ENCODE data around the gene ZNF622. TPM values are rescaled to one million over a fixed set of nuclear protein-coding genes. Genes with fewer than 3 reads are reported as not detected.
"Not testable (repeated sequence)": the region's sequence is repeated elsewhere in the genome, so short reads cannot be mapped to it uniquely, and the experiment has no call there.

The ZNF622 gene
- total RNA-seq, 2 donors from 2014 or later = 24.4 to 37.3 TPM

DNA sequence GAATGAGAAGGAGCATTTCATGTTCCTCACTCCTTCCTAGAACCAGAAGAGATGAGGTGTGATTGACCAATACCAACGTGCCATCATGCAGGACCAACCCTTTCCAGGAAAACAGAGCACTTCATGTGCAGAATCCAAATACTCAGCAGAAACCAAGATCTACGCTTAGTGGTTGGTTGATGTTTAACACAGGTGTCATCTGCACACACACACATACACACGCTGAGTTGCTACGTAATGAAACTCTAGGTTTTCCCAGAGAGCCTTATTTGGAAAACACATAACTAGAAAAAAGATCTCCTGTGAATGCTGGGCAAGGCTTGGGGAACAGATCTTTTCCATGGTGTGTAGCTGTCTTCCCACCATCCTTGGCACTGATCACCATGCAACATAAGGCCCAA lies 21.1 kb upstream of the ZNF622 start:
- DNase-seq (ENCODE audit: low spot score in 2 of 2) (no peak), ATAC-seq (peak in 1 of 2 donors; percentile 71)
- Mint-ChIP-seq H3K9me3 (no peaks in the 10 kb centered on the region), H3K36me3 (no peaks in the 10 kb centered on the region), H3K27ac (no peak overlapping the region)

DNA sequence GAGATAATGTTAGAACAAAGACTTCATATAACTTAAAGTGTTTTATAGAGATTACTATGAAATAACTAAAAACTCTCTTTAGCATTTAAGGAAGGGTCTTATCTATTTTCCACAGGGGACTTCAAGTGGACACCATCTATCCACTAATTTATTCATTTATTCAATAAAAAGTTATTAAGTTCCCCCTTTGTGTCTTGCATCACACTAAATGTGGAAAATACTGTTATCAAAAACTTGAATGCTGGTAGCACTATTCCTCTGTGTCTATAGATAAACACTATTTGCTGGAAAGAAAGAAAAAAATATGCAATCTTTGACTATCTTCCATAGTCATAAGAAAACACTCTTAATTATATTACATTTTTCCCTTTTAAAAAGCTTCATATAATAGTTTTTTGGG lies 20.1 kb upstream of the ZNF622 start:
- Mint-ChIP-seq H3K9me3 (no peaks in the 10 kb centered on the region), H3K36me3 (peaks cover 0 to 7% of the 10 kb centered on the region in 2 donors), H3K27ac (no peak overlapping the region)
- ATAC-seq = no peak
- DNase-seq (ENCODE audit: low spot score in 2 of 2) = no peak

DNA sequence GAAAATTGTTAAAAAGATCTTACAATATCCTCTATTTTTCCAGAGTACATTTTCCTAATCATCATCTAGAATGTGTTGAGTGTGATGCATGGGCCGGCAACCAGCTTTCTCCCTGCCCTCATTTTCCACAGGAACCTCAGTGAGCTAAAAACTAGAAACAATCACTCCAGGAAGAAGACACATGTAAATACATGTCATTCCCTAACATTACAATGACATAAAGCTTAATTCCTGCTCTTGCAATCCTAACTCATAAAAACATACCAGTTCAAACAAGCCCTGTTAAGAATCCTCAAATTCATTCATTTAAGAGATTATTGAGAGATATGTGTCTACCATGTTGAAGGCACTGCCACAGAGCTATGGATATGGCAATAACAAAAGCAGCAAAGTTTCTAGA lies 18.5 kb upstream of the ZNF622 start:
- H3K9me3 Mint-ChIP-seq = no peaks in the 10 kb centered on the region

GRCh38 chr5:16483361-16483760 lies 17.8 kb upstream of the ZNF622 start:
- DNase-seq (ENCODE audit: low spot score in 2 of 2) (no peak), ATAC-seq (no peak)
- Mint-ChIP-seq H3K36me3 (peaks cover 0 to 8% of the 10 kb centered on the region in 2 donors), H3K27ac (peak overlapping the region in 1 of 2 donors; percentile 19), H3K9me3 (no peaks in the 10 kb centered on the region)

More for the DNA sequence above, 18.5 kb upstream of the ZNF622 start:
- no peak for ATAC-seq
- H3K27ac Mint-ChIP-seq = no peak overlapping the region
- H3K36me3 Mint-ChIP-seq = peaks cover 0 to 8% of the 10 kb centered on the region in 2 donors
- no peak for DNase-seq (ENCODE audit: low spot score in 2 of 2)

GRCh38 chr5:16482891-16483290 lies 17.3 kb upstream of the ZNF622 start:
- DNase-seq (ENCODE audit: low spot score in 2 of 2) = no peak
- Mint-ChIP-seq H3K36me3 (peaks cover 0 to 8% of the 10 kb centered on the region in 2 donors), H3K9me3 (no peaks in the 10 kb centered on the region), H3K27ac (no peak overlapping the region)
- no peak for ATAC-seq

DNA sequence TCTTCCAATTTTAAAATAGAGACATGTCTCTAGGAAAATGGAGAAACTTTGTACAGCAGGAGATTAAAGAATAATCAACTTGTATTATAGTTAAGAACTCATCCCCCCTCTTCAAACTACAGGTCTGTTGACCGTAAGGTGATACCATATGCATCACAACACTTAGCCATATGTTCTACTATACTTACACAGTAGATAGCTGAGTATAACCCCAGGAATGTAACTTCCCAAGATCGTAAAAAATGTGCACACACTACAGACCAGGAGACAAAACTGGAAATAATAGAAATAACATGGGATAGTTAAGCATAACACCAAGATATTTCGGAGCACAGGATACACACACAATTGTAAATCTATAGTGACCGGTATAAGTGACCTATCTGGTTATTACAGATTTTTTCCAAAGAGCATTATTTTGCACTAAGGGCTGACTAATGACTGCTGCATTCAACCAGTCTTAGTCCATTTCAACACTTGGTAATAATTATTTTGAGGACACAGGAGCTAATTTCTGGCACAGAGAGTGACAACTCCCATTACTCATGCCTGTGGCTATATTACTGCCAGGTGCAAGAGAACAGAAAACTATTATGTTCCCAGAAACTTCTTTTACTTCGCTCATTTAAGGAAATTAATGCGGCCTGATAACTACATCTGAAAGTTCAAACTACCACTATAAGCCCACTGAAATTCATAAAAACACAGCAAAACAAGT lies 15.4 kb upstream of the ZNF622 start:
- no peak for ATAC-seq

DNA sequence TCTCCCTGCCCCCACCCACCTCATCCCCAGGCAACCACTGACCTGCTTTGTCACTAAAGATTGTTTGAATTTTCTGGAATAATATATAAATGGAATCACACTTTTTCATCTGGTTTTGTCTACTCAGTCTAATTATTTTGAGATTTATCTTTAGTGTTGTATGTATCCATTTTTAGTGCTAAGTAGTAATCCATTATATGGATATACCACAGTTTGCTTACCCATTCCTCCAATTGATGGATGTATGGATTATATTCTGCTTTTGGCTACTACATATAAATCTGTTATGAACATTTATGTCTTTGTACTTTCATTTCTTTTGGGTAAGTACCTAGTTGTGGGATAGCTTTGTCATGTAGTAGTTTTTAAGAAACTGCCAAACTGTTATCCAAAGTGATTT lies 14.5 kb upstream of the ZNF622 start:
- no peak overlapping the region for H3K27ac Mint-ChIP-seq
- no peak for DNase-seq (ENCODE audit: low spot score in 2 of 2)
- peaks cover 0 to 5% of the 10 kb centered on the region in 2 donors for H3K9me3 Mint-ChIP-seq
- ATAC-seq = no peak
- peaks cover 0 to 16% of the 10 kb centered on the region in 2 donors for H3K36me3 Mint-ChIP-seq

More for the DNA sequence above, 15.4 kb upstream of the ZNF622 start:
- peaks cover 0 to 4% of the 10 kb centered on the region in 2 donors for H3K9me3 Mint-ChIP-seq
- H3K27ac Mint-ChIP-seq = no peak overlapping the region
- no peak for DNase-seq (ENCODE audit: low spot score in 2 of 2)
- H3K36me3 Mint-ChIP-seq = peaks cover 0 to 14% of the 10 kb centered on the region in 2 donors

DNA sequence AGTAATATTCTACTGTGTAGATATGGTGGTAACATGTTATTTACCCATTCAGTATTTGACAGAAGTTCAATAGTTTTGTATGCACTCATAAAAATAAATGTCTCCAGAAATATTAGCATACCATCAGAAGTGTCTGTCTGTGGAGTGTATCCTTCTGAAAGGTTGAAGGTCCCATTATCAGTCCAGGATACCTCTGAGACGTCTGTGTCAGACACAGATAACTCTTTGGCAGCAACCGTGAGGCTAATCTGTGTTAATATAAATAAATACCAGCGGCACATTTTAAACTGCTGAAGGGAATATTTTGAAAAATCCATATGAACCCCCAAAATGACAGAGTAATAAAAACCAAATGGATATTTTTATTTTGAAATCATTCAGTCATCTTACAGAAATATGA lies 11.9 kb upstream of the ZNF622 start:
- ATAC-seq (no peak), DNase-seq (ENCODE audit: low spot score in 2 of 2) (no peak)
- Mint-ChIP-seq H3K9me3 (peaks cover 0 to 5% of the 10 kb centered on the region in 2 donors), H3K36me3 (peaks cover 0 to 16% of the 10 kb centered on the region in 2 donors), H3K27ac (no peak overlapping the region)

DNA sequence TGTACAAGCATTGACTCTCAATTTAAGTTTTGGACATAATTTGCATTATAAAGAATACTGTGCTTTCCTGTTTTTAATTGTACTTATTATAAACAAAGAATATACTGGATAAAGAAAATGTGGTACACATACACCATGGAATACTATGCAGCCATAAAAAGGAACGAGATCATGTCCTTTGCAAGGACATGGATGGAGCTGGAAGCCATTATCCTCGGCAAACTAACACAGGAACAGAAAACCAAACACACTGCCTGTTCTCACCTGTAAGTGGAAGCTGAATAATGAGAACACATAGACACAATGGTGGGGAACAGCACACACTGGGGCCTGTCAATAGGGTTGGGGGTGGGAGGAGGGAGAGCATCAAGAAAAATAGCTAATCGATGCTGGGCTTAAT lies 10.8 kb upstream of the ZNF622 start:
- not testable (repeated sequence) for ATAC-seq; H3K9me3 Mint-ChIP-seq; H3K27ac Mint-ChIP-seq; DNase-seq (ENCODE audit: low spot score in 2 of 2)
- peaks cover 0 to 16% of the 10 kb centered on the region in 2 donors for H3K36me3 Mint-ChIP-seq

DNA sequence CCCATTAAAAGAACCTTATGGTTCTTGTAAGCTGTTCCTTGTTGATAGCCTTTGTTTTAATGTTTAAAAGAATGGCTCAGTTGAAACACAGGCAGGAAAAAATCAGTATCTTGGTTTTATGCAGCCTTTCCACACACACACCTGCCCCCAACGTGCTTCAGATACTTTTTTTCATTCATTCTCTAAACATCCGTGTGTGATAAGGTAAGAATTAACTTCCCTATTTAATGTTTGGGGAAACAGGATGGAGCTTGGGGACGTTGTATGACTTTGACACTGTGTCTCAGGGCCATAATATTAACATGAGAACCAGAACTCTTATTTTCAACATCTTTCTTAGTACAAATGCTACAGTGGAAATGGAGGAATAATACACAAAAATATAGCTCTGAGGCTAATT lies 5.8 kb upstream of the ZNF622 start:
- no peak for DNase-seq (ENCODE audit: low spot score in 2 of 2)
- ATAC-seq = no peak
- Mint-ChIP-seq H3K27ac (no peak overlapping the region), H3K36me3 (peaks cover 6 to 8% of the 10 kb centered on the region in 2 donors), H3K9me3 (peaks cover 0 to 4% of the 10 kb centered on the region in 2 donors)

DNA sequence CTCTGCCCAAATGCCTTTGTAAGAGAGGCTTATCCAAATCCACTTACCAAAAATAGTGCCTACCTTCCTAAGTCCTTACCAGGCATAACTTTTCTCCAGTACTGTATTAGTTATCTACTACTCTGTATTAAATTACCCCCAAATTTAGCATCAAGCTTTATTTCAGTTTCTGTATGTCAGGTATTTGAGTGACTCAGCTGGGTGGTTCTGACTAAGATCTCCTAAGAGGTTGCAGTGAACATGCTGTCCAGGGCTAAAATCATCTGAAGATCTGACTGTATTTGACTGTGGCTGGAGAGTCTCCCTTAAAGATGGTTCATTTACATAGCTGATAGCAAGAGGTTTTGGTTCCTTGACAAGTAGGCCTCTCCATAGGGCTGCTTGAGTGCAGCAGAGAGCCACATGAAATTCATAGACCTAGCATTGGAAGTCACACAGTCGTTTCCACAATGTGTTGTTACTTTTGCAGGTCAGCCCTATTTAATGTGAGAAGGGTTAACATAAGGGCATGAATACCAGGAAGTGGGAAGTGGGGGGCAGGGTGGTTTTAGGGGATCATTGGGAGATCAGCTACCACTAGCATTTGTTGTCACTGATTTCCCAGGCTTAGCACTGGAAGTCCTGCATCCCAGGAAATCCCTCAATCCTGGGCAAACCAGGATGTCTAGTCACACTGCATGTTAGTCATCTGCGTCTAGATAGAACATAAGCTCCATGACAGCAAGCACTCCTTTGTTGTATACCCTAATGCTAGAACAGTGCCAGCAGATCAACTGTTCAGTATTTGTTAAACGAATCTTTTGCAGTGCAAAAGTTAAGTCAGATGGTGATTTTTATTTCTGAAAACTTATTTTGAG lies 2.0 kb upstream of the ZNF622 start:
- no peak for DNase-seq (ENCODE audit: low spot score in 2 of 2)
- Mint-ChIP-seq H3K27ac (peak overlapping the region; percentile 88 to 97), H3K36me3 (peaks cover 31 to 35% of the 10 kb centered on the region in 2 donors), H3K9me3 (no peaks in the 10 kb centered on the region)
- ATAC-seq = peak; percentile 71 to 76

DNA sequence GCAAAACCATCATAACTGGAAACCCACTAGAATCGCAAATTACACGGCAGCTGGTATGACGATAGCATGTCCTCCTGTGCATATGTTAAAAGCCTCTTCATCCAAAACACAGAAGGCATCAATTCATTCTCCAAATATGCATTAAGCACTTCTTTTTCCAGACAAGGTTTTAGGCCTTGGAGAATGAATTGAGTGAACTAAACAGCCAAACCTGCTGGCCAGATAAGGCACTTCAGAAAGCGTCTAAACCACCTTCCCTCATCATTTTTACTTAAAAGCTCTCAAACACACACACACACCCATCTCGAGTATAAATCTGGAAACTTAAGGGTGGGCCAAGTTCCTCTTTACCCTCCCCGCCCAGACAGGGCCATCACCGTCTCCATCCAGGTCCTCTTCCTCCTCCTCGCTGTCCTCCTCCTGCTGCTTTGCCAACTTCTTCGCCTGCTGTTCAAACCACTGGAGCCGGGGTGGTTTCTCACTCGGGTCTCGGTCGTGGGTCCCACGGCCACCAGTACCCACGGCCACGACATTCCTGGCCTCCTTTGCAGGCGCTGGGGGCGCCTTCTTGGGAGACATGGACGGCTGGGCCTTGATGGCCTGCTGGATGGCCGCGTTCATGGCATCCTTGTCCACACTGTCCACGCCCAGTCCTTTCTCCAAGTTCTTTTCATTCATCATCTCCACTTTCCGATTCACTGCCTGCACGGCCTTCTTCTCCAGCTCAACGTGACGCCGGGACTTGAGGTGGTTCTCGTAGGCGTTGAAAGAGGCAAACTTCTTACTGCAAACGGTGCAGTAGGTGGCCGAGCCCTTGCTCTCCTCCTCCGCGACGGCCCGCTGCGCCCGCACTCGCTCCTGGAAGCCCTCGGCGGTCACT lies 696 bp downstream of the ZNF622 start:
- Mint-ChIP-seq H3K36me3 (peaks cover 40 to 46% of the 10 kb centered on the region in 2 donors), H3K27ac (peak overlapping the region; percentile 88 to 97), H3K9me3 (no peaks in the 10 kb centered on the region)
- ATAC-seq = no peak
- no peak for DNase-seq (ENCODE audit: low spot score in 2 of 2)

DNA sequence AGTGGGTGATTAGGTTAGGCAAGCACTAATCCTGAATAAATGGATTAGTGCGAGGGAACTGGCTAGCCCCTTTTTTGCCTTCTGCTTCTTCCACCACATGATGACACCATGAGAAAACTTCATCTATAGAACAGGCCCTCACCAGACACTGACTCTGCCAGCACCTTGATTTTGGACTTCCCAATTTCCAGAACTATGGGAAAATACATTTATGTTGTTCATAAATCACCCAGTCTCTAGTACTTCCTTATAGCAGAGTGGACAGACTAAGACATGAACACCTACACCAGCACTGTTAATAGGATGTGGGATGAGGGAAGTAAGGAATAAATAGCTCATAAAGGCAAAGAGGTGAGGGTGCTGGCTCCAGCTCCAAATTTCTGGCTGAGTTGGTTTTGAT lies 1.4 kb downstream of the ZNF622 start:
- DNase-seq (ENCODE audit: low spot score in 2 of 2) = no peak
- H3K9me3 Mint-ChIP-seq = no peaks in the 10 kb centered on the region
- H3K27ac Mint-ChIP-seq = peak overlapping the region; percentile 88 to 97
- ATAC-seq = no peak
- H3K36me3 Mint-ChIP-seq = peaks cover 40 to 51% of the 10 kb centered on the region in 2 donors

GRCh38 chr5:16461782-16462181 lies 3.8 kb downstream of the ZNF622 start:
- Mint-ChIP-seq H3K36me3 (peaks cover 36 to 58% of the 10 kb centered on the region in 2 donors), H3K9me3 (no peaks in the 10 kb centered on the region), H3K27ac (no peak overlapping the region)
- no peak for ATAC-seq
- DNase-seq (ENCODE audit: low spot score in 2 of 2) = no peak

GRCh38 chr5:16461026-16461425 lies 4.6 kb downstream of the ZNF622 start:
- peak overlapping the region; percentile 3 to 82 for H3K27ac Mint-ChIP-seq
- ATAC-seq (no peak), DNase-seq (ENCODE audit: low spot score in 2 of 2) (no peak)
- H3K9me3 Mint-ChIP-seq = no peaks in the 10 kb centered on the region
- H3K36me3 Mint-ChIP-seq = peaks cover 36 to 59% of the 10 kb centered on the region in 2 donors

- Mint-ChIP-seq H3K36me3 (peaks cover 25 to 56% of the 10 kb centered on the region in 2 donors), H3K27ac (peak overlapping the region in 1 of 2 donors; percentile 84), H3K9me3 (no peaks in the 10 kb centered on the region)
- DNase-seq (ENCODE audit: low spot score in 2 of 2) = no peak
- ATAC-seq = peak in 1 of 2 donors; percentile 44
These were observed 6.1 kb downstream of the ZNF622 start for GRCh38 chr5:16459451-16459850.

Measured in activated naive CD4-positive, alpha-beta T cell treated with anti-CD3 and anti-CD28 coated beads, Interleukin-2, amount 50 U/mL, for 72 hours (primary cell).